CD14-positive monocyte (primary cell): ENCODE data around the gene PAEP. TPM values are rescaled to one million over a fixed set of nuclear protein-coding genes. Genes with fewer than 3 reads are reported as not detected.
"Not testable (repeated sequence)": the region's sequence is repeated elsewhere in the genome, so short reads cannot be mapped to it uniquely, and the experiment has no call there.

Experiments used
- DNase-seq, 3 donors: peaks; one replicate each; pipeline ENCODE4 v3.0.0-alpha.2; 2011 to 2022
- H2AFZ ChIP-seq: 2 replicates; pipeline ENCODE4 v1.6.0; 2012; ENCODE audit warnings: mild to moderate bottlenecking, low read depth, low read length, inconsistent platforms; ENCODE audit not compliant: insufficient read depth, poor library complexity, severe bottlenecking
- H3K27ac ChIP-seq, 2 donors: 1 replicate in 1 of 2; 2 replicates in 1 of 2; pipeline ENCODE4 v1.5.1; 2012 to 2013; ENCODE audit warnings: low read length in 2 of 2, control low read depth in 1 of 2, inconsistent platforms in 1 of 2, low read depth in 1 of 2, mild to moderate bottlenecking in 1 of 2
- H3K27me3 ChIP-seq, 2 donors: one replicate each; pipeline versions ENCODE4 v1.6.0 to v1.6.1; 2011 to 2013; ENCODE audit warnings: low read length in 2 of 2; ENCODE audit not compliant: control insufficient read depth in 2 of 2, insufficient read depth in 2 of 2
- H3K36me3 ChIP-seq, 2 donors: replicated peaks in 1 of 2; 1 replicate in 1 of 2; 2 replicates in 1 of 2; pipeline versions ENCODE4 v1.5.1 to v1.6.1; 2012 to 2013; ENCODE audit warnings: low read length in 2 of 2, control low read depth in 1 of 2, inconsistent platforms in 1 of 2, mild to moderate bottlenecking in 1 of 2; ENCODE audit not compliant: insufficient read depth in 2 of 2, control insufficient read depth in 1 of 2
- H3K4me1 ChIP-seq, 2 donors: 1 replicate in 1 of 2; 2 replicates in 1 of 2; pipeline versions ENCODE4 v1.5.1 to v1.6.1; 2012 to 2013; ENCODE audit warnings: low read length in 2 of 2, control low read depth in 1 of 2, inconsistent platforms in 1 of 2, mild to moderate bottlenecking in 1 of 2, moderate library complexity in 1 of 2; ENCODE audit not compliant: insufficient read depth in 2 of 2, control insufficient read depth in 1 of 2
- H3K4me2 ChIP-seq: replicated peaks from 2 replicates; pipeline ENCODE3; 2012; ENCODE audit warnings: low read length, moderate library complexity, mild to moderate bottlenecking; ENCODE audit not compliant: poor library complexity, severe bottlenecking; ENCODE audit errors: extremely low read depth
- H3K4me3 ChIP-seq, 3 experiments: fragments of 200-600 bp in 1 of 3; sonication (generic) in 1 of 3; replicated peaks in 1 of 3; 1 replicate in 2 of 3; 2 replicates in 1 of 3; pipeline ENCODE4 v1.5.1; 2011 to 2013; ENCODE audit warnings: low read length in 3 of 3, mild to moderate bottlenecking in 3 of 3, control low read depth in 2 of 3, low read depth in 2 of 3, inconsistent platforms in 1 of 3, moderate library complexity in 1 of 3
- H3K79me2 ChIP-seq: 2 replicates; pipeline ENCODE4 v1.6.0; 2012; ENCODE audit warnings: mild to moderate bottlenecking, control low read depth, inconsistent platforms, low read length, moderate library complexity; ENCODE audit not compliant: insufficient read depth
- H3K9ac ChIP-seq: 2 replicates; pipeline ENCODE4 v1.6.0; 2017; ENCODE audit warnings: low read length, mild to moderate bottlenecking; ENCODE audit not compliant: insufficient read depth, poor library complexity, severe bottlenecking
- H3K9me3 ChIP-seq, 2 donors: replicated peaks in 1 of 2; 1 replicate in 1 of 2; 2 replicates in 1 of 2; pipeline versions ENCODE4 v1.5.1 to v1.6.1; 2012 to 2013; ENCODE audit warnings: low read length in 2 of 2, control low read depth in 1 of 2; ENCODE audit not compliant: control insufficient read depth in 1 of 2, insufficient read depth in 1 of 2
- H4K20me1 ChIP-seq: 2 replicates; pipeline ENCODE4 v1.6.0; 2012; ENCODE audit warnings: mild to moderate bottlenecking, low read length, control low read depth, moderate library complexity; ENCODE audit not compliant: insufficient read depth
- H3K27ac Mint-ChIP-seq, 7 donors: one replicate each; pipeline ENCODE4 v1.8.0; 2020; ENCODE audit warnings: mild to moderate bottlenecking in 7 of 7, mixed read lengths in 7 of 7, moderate library complexity in 6 of 7, inconsistent platforms in 2 of 7
- H3K27me3 Mint-ChIP-seq, 3 donors: one replicate each; pipeline ENCODE4 v1.8.0; 2021 to 2022; ENCODE audit warnings: low read depth in 3 of 3, mild to moderate bottlenecking in 3 of 3, mixed read lengths in 3 of 3, moderate library complexity in 3 of 3, inconsistent platforms in 1 of 3
- H3K36me3 Mint-ChIP-seq, 2 donors: one replicate each; pipeline ENCODE4 v1.8.0; 2020; ENCODE audit warnings: mixed read lengths in 2 of 2, inconsistent platforms in 1 of 2, mild to moderate bottlenecking in 1 of 2
- H3K4me1 Mint-ChIP-seq: one replicate; pipeline ENCODE4 v1.8.0; 2020; ENCODE audit warnings: mild to moderate bottlenecking, mixed read lengths
- H3K4me3 Mint-ChIP-seq, 2 donors: one replicate each; pipeline ENCODE4 v1.8.0; 2020; ENCODE audit warnings: mild to moderate bottlenecking in 2 of 2, mixed read lengths in 2 of 2, moderate library complexity in 1 of 2
- H3K9me3 Mint-ChIP-seq, 7 donors: one replicate each; pipeline ENCODE4 v1.8.0; 2020 to 2022; ENCODE audit warnings: mixed read lengths in 7 of 7, mild to moderate bottlenecking in 6 of 7, moderate library complexity in 6 of 7, inconsistent platforms in 2 of 7
- WGBS: methylation state at CpG from one replicate; pipeline ENCODE4 v1.1.5; 2013; ENCODE audit warnings: missing lambda C conversion rate; ENCODE audit not compliant: insufficient coverage; 5-methylcytosine and 5-hydroxymethylcytosine counted together
- intact Hi-C, 2 donors: fragments of 100-400 bp; cut with micrococcal nuclease; formaldehyde crosslinking; loops; one replicate each; pipeline versions ENCODE4 v1.15.0 to v1.15.1; 2023
- polyA plus RNA-seq, 3 donors: library from polyadenylated mRNA; depleted of rRNA in 1 of 3; unstranded in 2 of 3; stranded (reverse) in 1 of 3; fragments of 300-500 nt in 2 of 3; fragments of >200 nt in 1 of 3; fragmentation: Illumina TruSeq in 2 of 3; gene quantifications; 1 replicate in 2 of 3; 2 replicates in 1 of 3; pipeline ENCODE4 v1.2.3, GENCODE V29; 2012 to 2021
- TF ChIP-seq, protein P1 (sequence below): fragments of 200-600 bp; IDR thresholded peaks from one replicate; pipeline ENCODE4 v1.8.0; 2022; ENCODE audit warnings: antibody characterized with exemption, mild to moderate bottlenecking

The PAEP gene
- polyA plus RNA-seq, 3 donors: not detected

DNA sequence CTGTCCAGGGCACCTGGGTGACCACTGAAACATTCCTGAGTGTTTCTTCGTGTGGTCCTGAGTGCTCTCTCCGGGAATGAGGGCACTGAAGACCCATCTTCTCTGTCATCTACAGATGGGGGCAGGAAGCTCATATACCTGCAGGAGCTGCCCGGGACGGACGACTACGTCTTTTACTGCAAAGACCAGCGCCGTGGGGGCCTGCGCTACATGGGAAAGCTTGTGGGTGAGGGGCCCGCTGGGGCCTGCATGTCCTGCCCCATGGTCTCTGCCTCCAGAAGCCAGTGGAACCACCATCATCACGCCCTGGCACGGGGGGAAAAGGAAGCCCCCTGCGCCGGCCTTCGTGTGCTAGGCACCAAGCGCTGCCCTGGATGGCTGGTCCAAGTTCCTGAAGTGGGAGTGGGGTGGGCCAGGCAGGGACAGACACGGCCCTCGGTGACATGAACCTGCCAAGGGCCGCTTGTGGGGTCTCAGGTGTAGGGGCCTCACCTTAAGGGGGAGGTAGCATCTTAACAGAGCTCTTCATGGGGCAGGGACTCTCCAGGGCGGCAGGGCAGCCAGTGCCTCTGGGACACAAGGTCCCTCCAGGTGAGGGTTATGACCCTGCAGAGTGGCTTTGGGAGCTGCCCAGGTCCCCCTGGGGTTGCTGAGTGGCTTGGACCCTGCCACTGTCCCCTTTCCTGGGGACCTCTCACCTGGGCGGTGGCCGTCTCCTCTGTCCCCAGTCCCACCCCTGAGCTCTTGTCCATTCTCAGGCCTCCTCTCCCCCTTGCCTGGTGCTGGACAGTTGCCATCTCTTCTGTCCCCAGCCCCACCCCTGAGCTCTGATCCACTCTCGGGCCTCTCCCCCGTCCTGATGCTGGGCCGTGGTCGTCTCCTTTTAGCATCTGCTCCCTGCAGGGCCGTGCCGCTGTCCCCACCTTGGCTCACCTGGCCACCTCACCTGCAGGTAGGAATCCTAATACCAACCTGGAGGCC is 13.5 kb upstream of the PAEP start:
- intact Hi-C loops: no loop called here
- Mint-ChIP-seq H3K27me3 (peaks cover 1 to 2% (median 2%) of the 10 kb centered on the region in 3 donors), H3K4me3 (no peak overlapping the region)

DNA sequence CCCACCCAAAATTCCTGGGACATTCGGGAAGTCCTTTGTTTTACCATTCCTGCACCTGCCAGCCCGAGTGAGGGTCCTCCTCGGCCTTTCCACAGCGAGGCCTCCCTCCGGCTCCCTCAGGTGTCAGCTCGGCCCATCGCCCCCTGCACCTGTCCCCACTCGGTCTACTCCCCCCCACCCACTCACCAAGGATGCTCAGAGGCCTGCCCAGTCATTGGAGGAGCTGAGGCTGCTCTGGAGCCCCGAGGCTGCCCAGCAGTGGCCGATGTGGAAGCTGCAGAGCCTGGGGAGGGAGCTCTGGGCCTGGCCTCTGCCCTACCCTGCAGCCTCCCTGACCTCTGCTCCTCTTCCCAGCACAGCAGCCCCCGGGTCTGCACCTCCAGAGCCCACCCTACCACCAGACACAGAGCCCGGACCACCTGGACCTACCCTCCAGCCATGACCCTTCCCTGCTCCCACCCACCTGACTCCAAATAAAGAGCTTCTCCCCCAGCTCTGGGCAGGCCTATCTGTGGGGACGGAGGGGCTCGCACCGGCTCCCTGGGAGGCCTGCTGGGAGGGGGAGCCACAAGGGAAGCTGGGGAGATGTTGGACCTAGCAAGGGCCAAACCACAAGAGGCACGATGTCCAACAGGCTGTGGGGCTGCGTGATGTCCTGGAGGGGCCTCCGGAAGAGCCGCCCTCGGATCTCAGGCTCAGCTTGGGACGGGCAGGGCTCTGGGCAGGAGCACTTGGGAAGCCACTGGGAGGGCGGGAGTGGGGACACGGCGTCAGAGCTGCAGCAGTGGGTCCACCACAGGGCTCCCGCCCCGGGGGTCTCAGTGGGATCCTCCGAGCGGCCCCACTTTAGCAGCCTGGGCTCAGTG is 11.8 kb upstream of the PAEP start:
- intact Hi-C loops, DNase-seq, H3K36me3 Mint-ChIP-seq, H3K36me3 ChIP-seq, H3K9ac ChIP-seq, H2AFZ ChIP-seq, H3K27me3 ChIP-seq, H3K79me2 ChIP-seq, H3K27ac Mint-ChIP-seq, H3K4me3 Mint-ChIP-seq, H3K27me3 Mint-ChIP-seq, H3K9me3 ChIP-seq, H3K4me3 ChIP-seq, H3K4me1 ChIP-seq, H3K4me2 ChIP-seq, H3K4me1 Mint-ChIP-seq, H3K9me3 Mint-ChIP-seq, H3K27ac ChIP-seq, H4K20me1 ChIP-seq: not testable (repeated sequence)
- WGBS: 89% methylated on average over 25 of the region's 28 CpGs

More for the DNA sequence above, 13.5 kb upstream of the PAEP start:
- Histone ChIP-seq H3K9ac (no peak overlapping the region), H3K27ac (no peak overlapping the region), H3K4me3 (no peak overlapping the region), H3K79me2 (no peaks in the 10 kb centered on the region), H3K27me3 (no peaks in the 10 kb centered on the region), H3K36me3 (no peaks in the 10 kb centered on the region), H2AFZ (no peak overlapping the region), H3K4me1 (no peaks in the 10 kb centered on the region), H3K4me2 (no peak overlapping the region), H4K20me1 (no peaks in the 10 kb centered on the region), H3K9me3 (peaks cover 0 to 6% of the 10 kb centered on the region in 2 donors)
- Mint-ChIP-seq H3K4me1 (no peaks in the 10 kb centered on the region), H3K9me3 (peaks cover 0 to 7% (median 3%) of the 10 kb centered on the region in 7 donors), H3K36me3 (no peaks in the 10 kb centered on the region), H3K27ac (no peak overlapping the region)
- TF ChIP-seq, protein P1, sequence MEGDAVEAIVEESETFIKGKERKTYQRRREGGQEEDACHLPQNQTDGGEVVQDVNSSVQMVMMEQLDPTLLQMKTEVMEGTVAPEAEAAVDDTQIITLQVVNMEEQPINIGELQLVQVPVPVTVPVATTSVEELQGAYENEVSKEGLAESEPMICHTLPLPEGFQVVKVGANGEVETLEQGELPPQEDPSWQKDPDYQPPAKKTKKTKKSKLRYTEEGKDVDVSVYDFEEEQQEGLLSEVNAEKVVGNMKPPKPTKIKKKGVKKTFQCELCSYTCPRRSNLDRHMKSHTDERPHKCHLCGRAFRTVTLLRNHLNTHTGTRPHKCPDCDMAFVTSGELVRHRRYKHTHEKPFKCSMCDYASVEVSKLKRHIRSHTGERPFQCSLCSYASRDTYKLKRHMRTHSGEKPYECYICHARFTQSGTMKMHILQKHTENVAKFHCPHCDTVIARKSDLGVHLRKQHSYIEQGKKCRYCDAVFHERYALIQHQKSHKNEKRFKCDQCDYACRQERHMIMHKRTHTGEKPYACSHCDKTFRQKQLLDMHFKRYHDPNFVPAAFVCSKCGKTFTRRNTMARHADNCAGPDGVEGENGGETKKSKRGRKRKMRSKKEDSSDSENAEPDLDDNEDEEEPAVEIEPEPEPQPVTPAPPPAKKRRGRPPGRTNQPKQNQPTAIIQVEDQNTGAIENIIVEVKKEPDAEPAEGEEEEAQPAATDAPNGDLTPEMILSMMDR: no peak
- 86% methylated on average over 25 of the region's 28 CpGs for WGBS
- DNase-seq: no peak
